ENCODE measurements around the gene LUZP1. TPM values are rescaled to one million over a fixed set of nuclear protein-coding genes. Genes with fewer than 3 reads are reported as not detected.

Gene LUZP1
- total and polyA plus RNA-seq, 4 donors = 2.6 to 9.3 (median 5.1) TPM

DNA sequence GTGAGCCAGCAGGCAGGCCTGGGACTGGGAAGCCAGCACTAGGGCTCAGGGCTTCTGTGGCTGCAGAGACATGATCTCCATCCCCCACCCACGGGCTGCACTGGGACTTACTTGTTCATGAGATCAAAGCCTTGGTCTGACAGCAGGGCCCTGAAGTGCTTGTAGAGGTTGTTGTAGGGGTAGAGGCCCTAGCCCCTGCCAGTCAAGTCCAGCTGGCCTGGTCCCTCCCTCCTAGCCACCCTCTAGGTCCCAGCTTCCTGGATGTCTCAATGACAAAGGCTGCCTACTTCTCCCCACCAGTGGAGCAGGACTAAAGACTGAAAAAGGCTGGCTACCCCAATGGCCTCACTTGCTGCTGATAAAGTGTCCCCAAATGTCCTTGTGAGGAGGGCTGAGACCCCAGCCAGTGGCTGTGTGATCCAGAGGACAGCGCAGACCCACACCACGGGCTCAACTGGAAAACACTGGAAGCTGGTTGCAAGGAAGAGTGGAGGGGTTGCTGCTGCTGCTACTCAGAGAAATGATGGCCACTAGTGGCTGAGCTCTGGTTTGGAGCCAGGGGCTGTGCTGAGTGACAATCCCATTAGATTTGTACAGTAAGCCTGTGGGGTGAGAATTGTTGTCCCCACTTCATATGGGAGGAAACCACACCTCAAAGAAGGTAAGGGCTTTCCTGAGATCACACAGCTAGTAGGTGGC is 47.2 kb upstream of the LUZP1 start:
- no peak for TF ChIP-seq EGR1 (IDR thresholded peaks at IDR 0.05; ENCODE audit: low read depth in 2 of 2)
- TF ChIP-seq, protein P1, sequence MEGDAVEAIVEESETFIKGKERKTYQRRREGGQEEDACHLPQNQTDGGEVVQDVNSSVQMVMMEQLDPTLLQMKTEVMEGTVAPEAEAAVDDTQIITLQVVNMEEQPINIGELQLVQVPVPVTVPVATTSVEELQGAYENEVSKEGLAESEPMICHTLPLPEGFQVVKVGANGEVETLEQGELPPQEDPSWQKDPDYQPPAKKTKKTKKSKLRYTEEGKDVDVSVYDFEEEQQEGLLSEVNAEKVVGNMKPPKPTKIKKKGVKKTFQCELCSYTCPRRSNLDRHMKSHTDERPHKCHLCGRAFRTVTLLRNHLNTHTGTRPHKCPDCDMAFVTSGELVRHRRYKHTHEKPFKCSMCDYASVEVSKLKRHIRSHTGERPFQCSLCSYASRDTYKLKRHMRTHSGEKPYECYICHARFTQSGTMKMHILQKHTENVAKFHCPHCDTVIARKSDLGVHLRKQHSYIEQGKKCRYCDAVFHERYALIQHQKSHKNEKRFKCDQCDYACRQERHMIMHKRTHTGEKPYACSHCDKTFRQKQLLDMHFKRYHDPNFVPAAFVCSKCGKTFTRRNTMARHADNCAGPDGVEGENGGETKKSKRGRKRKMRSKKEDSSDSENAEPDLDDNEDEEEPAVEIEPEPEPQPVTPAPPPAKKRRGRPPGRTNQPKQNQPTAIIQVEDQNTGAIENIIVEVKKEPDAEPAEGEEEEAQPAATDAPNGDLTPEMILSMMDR (IDR thresholded peaks at IDR 0.05; ENCODE audit: low read depth, low read length, missing input control) = no peak
- no peak for TF ChIP-seq FOXA2 (IDR thresholded peaks at IDR 0.05)
- TF ChIP-seq RAD21 (IDR thresholded peaks at IDR 0.05) = no peak
- no peak for TF ChIP-seq SP1 (IDR thresholded peaks at IDR 0.05)
- no peak for TF ChIP-seq YY1 (IDR thresholded peaks at IDR 0.05)
- TF ChIP-seq, protein P2, sequence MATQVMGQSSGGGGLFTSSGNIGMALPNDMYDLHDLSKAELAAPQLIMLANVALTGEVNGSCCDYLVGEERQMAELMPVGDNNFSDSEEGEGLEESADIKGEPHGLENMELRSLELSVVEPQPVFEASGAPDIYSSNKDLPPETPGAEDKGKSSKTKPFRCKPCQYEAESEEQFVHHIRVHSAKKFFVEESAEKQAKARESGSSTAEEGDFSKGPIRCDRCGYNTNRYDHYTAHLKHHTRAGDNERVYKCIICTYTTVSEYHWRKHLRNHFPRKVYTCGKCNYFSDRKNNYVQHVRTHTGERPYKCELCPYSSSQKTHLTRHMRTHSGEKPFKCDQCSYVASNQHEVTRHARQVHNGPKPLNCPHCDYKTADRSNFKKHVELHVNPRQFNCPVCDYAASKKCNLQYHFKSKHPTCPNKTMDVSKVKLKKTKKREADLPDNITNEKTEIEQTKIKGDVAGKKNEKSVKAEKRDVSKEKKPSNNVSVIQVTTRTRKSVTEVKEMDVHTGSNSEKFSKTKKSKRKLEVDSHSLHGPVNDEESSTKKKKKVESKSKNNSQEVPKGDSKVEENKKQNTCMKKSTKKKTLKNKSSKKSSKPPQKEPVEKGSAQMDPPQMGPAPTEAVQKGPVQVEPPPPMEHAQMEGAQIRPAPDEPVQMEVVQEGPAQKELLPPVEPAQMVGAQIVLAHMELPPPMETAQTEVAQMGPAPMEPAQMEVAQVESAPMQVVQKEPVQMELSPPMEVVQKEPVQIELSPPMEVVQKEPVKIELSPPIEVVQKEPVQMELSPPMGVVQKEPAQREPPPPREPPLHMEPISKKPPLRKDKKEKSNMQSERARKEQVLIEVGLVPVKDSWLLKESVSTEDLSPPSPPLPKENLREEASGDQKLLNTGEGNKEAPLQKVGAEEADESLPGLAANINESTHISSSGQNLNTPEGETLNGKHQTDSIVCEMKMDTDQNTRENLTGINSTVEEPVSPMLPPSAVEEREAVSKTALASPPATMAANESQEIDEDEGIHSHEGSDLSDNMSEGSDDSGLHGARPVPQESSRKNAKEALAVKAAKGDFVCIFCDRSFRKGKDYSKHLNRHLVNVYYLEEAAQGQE (IDR thresholded peaks at IDR 0.05) = no peak
- TF ChIP-seq, protein P3, sequence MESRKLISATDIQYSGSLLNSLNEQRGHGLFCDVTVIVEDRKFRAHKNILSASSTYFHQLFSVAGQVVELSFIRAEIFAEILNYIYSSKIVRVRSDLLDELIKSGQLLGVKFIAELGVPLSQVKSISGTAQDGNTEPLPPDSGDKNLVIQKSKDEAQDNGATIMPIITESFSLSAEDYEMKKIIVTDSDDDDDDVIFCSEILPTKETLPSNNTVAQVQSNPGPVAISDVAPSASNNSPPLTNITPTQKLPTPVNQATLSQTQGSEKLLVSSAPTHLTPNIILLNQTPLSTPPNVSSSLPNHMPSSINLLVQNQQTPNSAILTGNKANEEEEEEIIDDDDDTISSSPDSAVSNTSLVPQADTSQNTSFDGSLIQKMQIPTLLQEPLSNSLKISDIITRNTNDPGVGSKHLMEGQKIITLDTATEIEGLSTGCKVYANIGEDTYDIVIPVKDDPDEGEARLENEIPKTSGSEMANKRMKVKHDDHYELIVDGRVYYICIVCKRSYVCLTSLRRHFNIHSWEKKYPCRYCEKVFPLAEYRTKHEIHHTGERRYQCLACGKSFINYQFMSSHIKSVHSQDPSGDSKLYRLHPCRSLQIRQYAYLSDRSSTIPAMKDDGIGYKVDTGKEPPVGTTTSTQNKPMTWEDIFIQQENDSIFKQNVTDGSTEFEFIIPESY (IDR thresholded peaks at IDR 0.05) = no peak
- TF ChIP-seq HNF4G (IDR thresholded peaks at IDR 0.05) = no peak
- TF ChIP-seq HNF4A (conservative IDR thresholded peaks at IDR 0.05) = no peak
- TF ChIP-seq TAF1 (conservative IDR thresholded peaks at IDR 0.05) = no peak
- TF ChIP-seq, protein P4, sequence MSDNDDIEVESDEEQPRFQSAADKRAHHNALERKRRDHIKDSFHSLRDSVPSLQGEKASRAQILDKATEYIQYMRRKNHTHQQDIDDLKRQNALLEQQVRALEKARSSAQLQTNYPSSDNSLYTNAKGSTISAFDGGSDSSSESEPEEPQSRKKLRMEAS (IDR thresholded peaks at IDR 0.05) = no peak
- TF ChIP-seq GABPA (IDR thresholded peaks at IDR 0.05 in 1 of 2, conservative IDR thresholded peaks at IDR 0.05 in 1 of 2) = no peak
- TF ChIP-seq JUND (IDR thresholded peaks at IDR 0.05) = no peak
- TF ChIP-seq FOXA1 (IDR thresholded peaks at IDR 0.05) = no peak
- no peak for TF ChIP-seq RXRA (IDR thresholded peaks at IDR 0.05)
- TF ChIP-seq NR2F2 (IDR thresholded peaks at IDR 0.05) = no peak
- TF ChIP-seq, protein P5, sequence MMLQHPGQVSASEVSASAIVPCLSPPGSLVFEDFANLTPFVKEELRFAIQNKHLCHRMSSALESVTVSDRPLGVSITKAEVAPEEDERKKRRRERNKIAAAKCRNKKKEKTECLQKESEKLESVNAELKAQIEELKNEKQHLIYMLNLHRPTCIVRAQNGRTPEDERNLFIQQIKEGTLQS (IDR thresholded peaks at IDR 0.05) = no peak
- no peaks in the 10 kb centered on the region for H3K36me3 ChIP-seq (ENCODE audit: control insufficient read depth in 4 of 4, insufficient read depth in 3 of 4, low read depth in 1 of 4, low read length in 3 of 4)
- no peaks in the 10 kb centered on the region for H3K9me3 ChIP-seq (ENCODE audit: control insufficient read depth in 4 of 4, low read length in 3 of 4)
- peaks cover 4 to 11% (median 7%) of the 10 kb centered on the region in 4 donors for H3K4me1 ChIP-seq (ENCODE audit: control insufficient read depth in 4 of 4, insufficient read depth in 4 of 4, low read length in 3 of 4)
- WGBS = 80% methylated on average over 3 of the region's 3 CpGs
- DNase-seq (ENCODE audit: low spot score) = no peak
- peaks cover 0 to 7% (median 1%) of the 10 kb centered on the region in 4 donors for H3K27me3 ChIP-seq (ENCODE audit: control insufficient read depth in 4 of 4, insufficient read depth in 4 of 4, low read length in 3 of 4)
- H3K4me3 ChIP-seq (ENCODE audit: low read depth in 1 of 3, low read length in 3 of 3) = no peak overlapping the region
- no peak overlapping the region for H3K27ac ChIP-seq (ENCODE audit: low read depth in 1 of 2, low read length in 2 of 2)
- no peak overlapping the region for H3K9ac ChIP-seq (ENCODE audit: low read depth in 1 of 2, low read length in 2 of 2)

All from liver (tissue), 9 donors.